CD14-positive monocyte (primary cell): ENCODE results near the gene CTSG. TPM values are rescaled to one million over a fixed set of nuclear protein-coding genes. Genes with fewer than 3 reads are reported as not detected.

Experiments
- DNase-seq, 3 donors: peaks; one replicate each; pipeline ENCODE4 v3.0.0-alpha.2; 2011 to 2022
- H2AFZ ChIP-seq: 2 replicates; pipeline ENCODE4 v1.6.0; 2012; ENCODE audit warnings: mild to moderate bottlenecking, low read depth, low read length, inconsistent platforms; ENCODE audit not compliant: insufficient read depth, poor library complexity, severe bottlenecking
- H3K27ac ChIP-seq, 2 donors: 1 replicate in 1 of 2; 2 replicates in 1 of 2; pipeline ENCODE4 v1.5.1; 2012 to 2013; ENCODE audit warnings: low read length in 2 of 2, control low read depth in 1 of 2, inconsistent platforms in 1 of 2, low read depth in 1 of 2, mild to moderate bottlenecking in 1 of 2
- H3K27me3 ChIP-seq, 2 donors: one replicate each; pipeline versions ENCODE4 v1.6.0 to v1.6.1; 2011 to 2013; ENCODE audit warnings: low read length in 2 of 2; ENCODE audit not compliant: control insufficient read depth in 2 of 2, insufficient read depth in 2 of 2
- H3K36me3 ChIP-seq, 2 donors: replicated peaks in 1 of 2; 1 replicate in 1 of 2; 2 replicates in 1 of 2; pipeline versions ENCODE4 v1.5.1 to v1.6.1; 2012 to 2013; ENCODE audit warnings: low read length in 2 of 2, control low read depth in 1 of 2, inconsistent platforms in 1 of 2, mild to moderate bottlenecking in 1 of 2; ENCODE audit not compliant: insufficient read depth in 2 of 2, control insufficient read depth in 1 of 2
- H3K4me1 ChIP-seq, 2 donors: 1 replicate in 1 of 2; 2 replicates in 1 of 2; pipeline versions ENCODE4 v1.5.1 to v1.6.1; 2012 to 2013; ENCODE audit warnings: low read length in 2 of 2, control low read depth in 1 of 2, inconsistent platforms in 1 of 2, mild to moderate bottlenecking in 1 of 2, moderate library complexity in 1 of 2; ENCODE audit not compliant: insufficient read depth in 2 of 2, control insufficient read depth in 1 of 2
- H3K4me2 ChIP-seq: replicated peaks from 2 replicates; pipeline ENCODE3; 2012; ENCODE audit warnings: low read length, moderate library complexity, mild to moderate bottlenecking; ENCODE audit not compliant: poor library complexity, severe bottlenecking; ENCODE audit errors: extremely low read depth
- H3K4me3 ChIP-seq, 3 experiments: fragments of 200-600 bp in 1 of 3; sonication (generic) in 1 of 3; replicated peaks in 1 of 3; 1 replicate in 2 of 3; 2 replicates in 1 of 3; pipeline ENCODE4 v1.5.1; 2011 to 2013; ENCODE audit warnings: low read length in 3 of 3, mild to moderate bottlenecking in 3 of 3, control low read depth in 2 of 3, low read depth in 2 of 3, inconsistent platforms in 1 of 3, moderate library complexity in 1 of 3
- H3K79me2 ChIP-seq: 2 replicates; pipeline ENCODE4 v1.6.0; 2012; ENCODE audit warnings: mild to moderate bottlenecking, control low read depth, inconsistent platforms, low read length, moderate library complexity; ENCODE audit not compliant: insufficient read depth
- H3K9ac ChIP-seq: 2 replicates; pipeline ENCODE4 v1.6.0; 2017; ENCODE audit warnings: low read length, mild to moderate bottlenecking; ENCODE audit not compliant: insufficient read depth, poor library complexity, severe bottlenecking
- H3K9me3 ChIP-seq, 2 donors: replicated peaks in 1 of 2; 1 replicate in 1 of 2; 2 replicates in 1 of 2; pipeline versions ENCODE4 v1.5.1 to v1.6.1; 2012 to 2013; ENCODE audit warnings: low read length in 2 of 2, control low read depth in 1 of 2; ENCODE audit not compliant: control insufficient read depth in 1 of 2, insufficient read depth in 1 of 2
- H4K20me1 ChIP-seq: 2 replicates; pipeline ENCODE4 v1.6.0; 2012; ENCODE audit warnings: mild to moderate bottlenecking, low read length, control low read depth, moderate library complexity; ENCODE audit not compliant: insufficient read depth
- H3K27ac Mint-ChIP-seq, 7 donors: one replicate each; pipeline ENCODE4 v1.8.0; 2020; ENCODE audit warnings: mild to moderate bottlenecking in 7 of 7, mixed read lengths in 7 of 7, moderate library complexity in 6 of 7, inconsistent platforms in 2 of 7
- H3K27me3 Mint-ChIP-seq, 3 donors: one replicate each; pipeline ENCODE4 v1.8.0; 2021 to 2022; ENCODE audit warnings: low read depth in 3 of 3, mild to moderate bottlenecking in 3 of 3, mixed read lengths in 3 of 3, moderate library complexity in 3 of 3, inconsistent platforms in 1 of 3
- H3K36me3 Mint-ChIP-seq, 2 donors: one replicate each; pipeline ENCODE4 v1.8.0; 2020; ENCODE audit warnings: mixed read lengths in 2 of 2, inconsistent platforms in 1 of 2, mild to moderate bottlenecking in 1 of 2
- H3K4me1 Mint-ChIP-seq: one replicate; pipeline ENCODE4 v1.8.0; 2020; ENCODE audit warnings: mild to moderate bottlenecking, mixed read lengths
- H3K4me3 Mint-ChIP-seq, 2 donors: one replicate each; pipeline ENCODE4 v1.8.0; 2020; ENCODE audit warnings: mild to moderate bottlenecking in 2 of 2, mixed read lengths in 2 of 2, moderate library complexity in 1 of 2
- H3K9me3 Mint-ChIP-seq, 7 donors: one replicate each; pipeline ENCODE4 v1.8.0; 2020 to 2022; ENCODE audit warnings: mixed read lengths in 7 of 7, mild to moderate bottlenecking in 6 of 7, moderate library complexity in 6 of 7, inconsistent platforms in 2 of 7
- WGBS: methylation state at CpG from one replicate; pipeline ENCODE4 v1.1.5; 2013; ENCODE audit warnings: missing lambda C conversion rate; ENCODE audit not compliant: insufficient coverage; 5-methylcytosine and 5-hydroxymethylcytosine counted together
- intact Hi-C, 2 donors: fragments of 100-400 bp; cut with micrococcal nuclease; formaldehyde crosslinking; loops; one replicate each; pipeline versions ENCODE4 v1.15.0 to v1.15.1; 2023
- polyA plus RNA-seq, 3 donors: library from polyadenylated mRNA; depleted of rRNA in 1 of 3; unstranded in 2 of 3; stranded (reverse) in 1 of 3; fragments of 300-500 nt in 2 of 3; fragments of >200 nt in 1 of 3; fragmentation: Illumina TruSeq in 2 of 3; gene quantifications; 1 replicate in 2 of 3; 2 replicates in 1 of 3; pipeline ENCODE4 v1.2.3, GENCODE V29; 2012 to 2021
- TF ChIP-seq, protein P1 (sequence below): fragments of 200-600 bp; IDR thresholded peaks from one replicate; pipeline ENCODE4 v1.8.0; 2022; ENCODE audit warnings: antibody characterized with exemption, mild to moderate bottlenecking

Gene CTSG
- polyA plus RNA-seq, 3 donors: 0.16 to 0.89 (median 0.40) TPM

DNA sequence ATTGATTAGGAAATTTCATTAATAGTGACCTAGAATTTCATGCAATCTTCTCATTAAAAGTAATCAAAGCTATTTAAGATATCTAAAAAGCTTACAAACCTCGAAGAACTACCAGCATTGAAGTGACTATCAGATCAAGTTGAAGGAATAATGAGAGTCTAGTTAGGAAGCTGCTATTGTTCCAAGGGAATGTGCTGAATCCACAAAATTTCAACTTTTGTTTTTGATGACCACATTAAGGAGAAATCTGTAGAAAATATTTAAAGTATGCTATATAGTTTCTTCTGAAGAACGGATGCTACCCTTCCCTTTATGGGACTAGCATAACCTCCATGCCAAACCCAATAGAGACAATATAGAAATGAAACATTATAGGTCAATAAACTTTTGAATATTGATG lies 2.5 kb upstream of the CTSG start:
- intact Hi-C loops: no loop called here
- DNase-seq: no peak
- no peaks in the 10 kb centered on the region for H3K27me3 ChIP-seq
- H3K4me3 ChIP-seq: no peak overlapping the region
- no peak overlapping the region for H3K4me2 ChIP-seq
- no peaks in the 10 kb centered on the region for H3K9me3 ChIP-seq
- H3K36me3 ChIP-seq: peaks cover 0 to 2% of the 10 kb centered on the region in 2 donors
- H4K20me1 ChIP-seq: no peaks in the 10 kb centered on the region
- peaks cover 22% of the 10 kb centered on the region for H3K79me2 ChIP-seq
- peaks cover 0 to 7% of the 10 kb centered on the region in 2 donors for H3K36me3 Mint-ChIP-seq
- no CpG with 5 or more reads among the region's 2 CpGs for WGBS
- no peaks in the 10 kb centered on the region for H3K27me3 Mint-ChIP-seq
- H2AFZ ChIP-seq: no peak overlapping the region
- H3K4me3 Mint-ChIP-seq: no peak overlapping the region
- peaks cover 57% of the 10 kb centered on the region for H3K4me1 Mint-ChIP-seq
- TF ChIP-seq, protein P1, sequence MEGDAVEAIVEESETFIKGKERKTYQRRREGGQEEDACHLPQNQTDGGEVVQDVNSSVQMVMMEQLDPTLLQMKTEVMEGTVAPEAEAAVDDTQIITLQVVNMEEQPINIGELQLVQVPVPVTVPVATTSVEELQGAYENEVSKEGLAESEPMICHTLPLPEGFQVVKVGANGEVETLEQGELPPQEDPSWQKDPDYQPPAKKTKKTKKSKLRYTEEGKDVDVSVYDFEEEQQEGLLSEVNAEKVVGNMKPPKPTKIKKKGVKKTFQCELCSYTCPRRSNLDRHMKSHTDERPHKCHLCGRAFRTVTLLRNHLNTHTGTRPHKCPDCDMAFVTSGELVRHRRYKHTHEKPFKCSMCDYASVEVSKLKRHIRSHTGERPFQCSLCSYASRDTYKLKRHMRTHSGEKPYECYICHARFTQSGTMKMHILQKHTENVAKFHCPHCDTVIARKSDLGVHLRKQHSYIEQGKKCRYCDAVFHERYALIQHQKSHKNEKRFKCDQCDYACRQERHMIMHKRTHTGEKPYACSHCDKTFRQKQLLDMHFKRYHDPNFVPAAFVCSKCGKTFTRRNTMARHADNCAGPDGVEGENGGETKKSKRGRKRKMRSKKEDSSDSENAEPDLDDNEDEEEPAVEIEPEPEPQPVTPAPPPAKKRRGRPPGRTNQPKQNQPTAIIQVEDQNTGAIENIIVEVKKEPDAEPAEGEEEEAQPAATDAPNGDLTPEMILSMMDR: no peak
- peaks cover 39% of the 10 kb centered on the region in 2 donors for H3K4me1 ChIP-seq
- H3K27ac ChIP-seq: no peak overlapping the region
- no peak overlapping the region for H3K27ac Mint-ChIP-seq
- H3K9ac ChIP-seq: no peak overlapping the region
- H3K9me3 Mint-ChIP-seq: no peaks in the 10 kb centered on the region

DNA sequence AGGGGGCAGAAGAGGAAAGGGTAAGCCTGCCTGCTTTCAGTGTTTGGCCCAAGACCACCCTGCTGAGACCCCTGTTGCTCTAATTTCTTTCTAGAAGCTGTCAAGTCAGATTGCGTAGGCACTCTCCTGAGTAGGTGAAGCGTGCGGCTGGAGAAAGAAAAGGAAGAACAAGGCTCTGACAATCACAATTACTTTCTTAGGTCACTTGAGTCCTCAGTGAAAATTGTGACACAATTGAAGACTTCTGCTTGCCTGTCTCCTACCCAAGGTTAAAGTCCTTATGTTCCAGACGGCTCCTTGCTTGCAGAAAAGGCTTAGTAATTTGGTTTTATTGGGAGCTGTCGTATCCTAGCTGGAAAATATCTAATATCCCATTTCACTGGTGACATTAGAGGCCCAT lies 721 bp upstream of the CTSG start:
- Histone ChIP-seq H3K27ac (peak overlapping the region; percentile 20 to 30), H3K36me3 (peaks cover 0 to 6% of the 10 kb centered on the region in 2 donors), H3K27me3 (no peaks in the 10 kb centered on the region), H4K20me1 (no peaks in the 10 kb centered on the region), H3K9me3 (no peaks in the 10 kb centered on the region), H2AFZ (no peak overlapping the region), H3K4me1 (peaks cover 34 to 39% of the 10 kb centered on the region in 2 donors), H3K79me2 (peaks cover 22% of the 10 kb centered on the region), H3K9ac (no peak overlapping the region), H3K4me2 (peak overlapping the region; percentile 55), H3K4me3 (peak overlapping the region in 1 of 3 experiments; percentile 6)
- Mint-ChIP-seq H3K27me3 (no peaks in the 10 kb centered on the region), H3K9me3 (no peaks in the 10 kb centered on the region), H3K4me1 (peaks cover 50% of the 10 kb centered on the region), H3K4me3 (peak overlapping the region; percentile 54), H3K36me3 (peaks cover 0 to 10% of the 10 kb centered on the region in 2 donors), H3K27ac (peak overlapping the region in 4 of 7 donors; percentile 38 to 65 (median 60))
- peak in 1 of 3 donors; percentile 11 for DNase-seq
- WGBS: no CpG with 5 or more reads among the region's 5 CpGs
- intact Hi-C loops: no loop called here
- TF ChIP-seq, protein P1: no peak
